Stimulated activated naive CD4-positive, alpha-beta T cell treated with Interleukin-2 at 50 U/mL for 16 hours (primary cell): ENCODE data around the gene ATP4B.

ENCODE experiments used
- DNase-seq: peaks from one replicate; lab custom pipeline; 2025; lab: John Stamatoyannopoulos, UW

Gene ATP4B

GRCh38 chr13:113656831-113657671 lies 947 bp downstream of the ATP4B start:
- no peak for DNase-seq

GRCh38 chr13:113656003-113656588 lies 1.9 kb downstream of the ATP4B start:
- DNase-seq = no peak

GRCh38 chr13:113655346-113656002 lies 2.5 kb downstream of the ATP4B start:
- no peak for DNase-seq

GRCh38 chr13:113654591-113655345 lies 3.2 kb downstream of the ATP4B start:
- no peak for DNase-seq

GRCh38 chr13:113654175-113654560 lies 3.8 kb downstream of the ATP4B start:
- no peak for DNase-seq

GRCh38 chr13:113653264-113654174 lies 4.5 kb downstream of the ATP4B start:
- no peak for DNase-seq

GRCh38 chr13:113652404-113653263 lies 5.4 kb downstream of the ATP4B start:
- no peak for DNase-seq

GRCh38 chr13:113651511-113652403 lies 6.2 kb downstream of the ATP4B start:
- no peak for DNase-seq

GRCh38 chr13:113650731-113651148 lies 7.3 kb downstream of the ATP4B start:
- DNase-seq = no peak

- DNase-seq = no peak
These were observed 7.7 kb downstream of the ATP4B start for GRCh38 chr13:113650275-113650674.

- DNase-seq = no peak
These were observed 8.8 kb downstream of the ATP4B start for GRCh38 chr13:113649212-113649611.

GRCh38 chr13:113648216-113648610 lies 9.8 kb downstream of the ATP4B start:
- no peak for DNase-seq

- DNase-seq = no peak
These were observed 10.4 kb downstream of the ATP4B start for GRCh38 chr13:113647351-113648215.

- no peak for DNase-seq
These were observed 11.1 kb downstream of the ATP4B start for GRCh38 chr13:113646921-113647340.

- DNase-seq = no peak
These were observed 11.6 kb downstream of the ATP4B start for GRCh38 chr13:113646376-113646775.

GRCh38 chr13:113645329-113645728 lies 12.7 kb downstream of the ATP4B start:
- DNase-seq = no peak

GRCh38 chr13:113644800-113645199 lies 13.2 kb downstream of the ATP4B start:
- DNase-seq = no peak

GRCh38 chr13:113643593-113643992 lies 14.4 kb downstream of the ATP4B start:
- DNase-seq = no peak
